Fibroblast of skin of left quadriceps (primary cell): ENCODE results near the gene C9orf57.
A peak's percentile ranks its signal among the peaks of the same experiment; 100 is the strongest.
"Not testable (repeated sequence)": the region's sequence is repeated elsewhere in the genome, so short reads cannot be mapped to it uniquely, and the experiment has no call there.

Source experiments
- DNase-seq, 2 experiments: peaks; one replicate each; pipeline ENCODE4 v3.0.0-alpha.2; 2013; ENCODE audit warnings: low read depth in 2 of 2

C9orf57 gene

DNA sequence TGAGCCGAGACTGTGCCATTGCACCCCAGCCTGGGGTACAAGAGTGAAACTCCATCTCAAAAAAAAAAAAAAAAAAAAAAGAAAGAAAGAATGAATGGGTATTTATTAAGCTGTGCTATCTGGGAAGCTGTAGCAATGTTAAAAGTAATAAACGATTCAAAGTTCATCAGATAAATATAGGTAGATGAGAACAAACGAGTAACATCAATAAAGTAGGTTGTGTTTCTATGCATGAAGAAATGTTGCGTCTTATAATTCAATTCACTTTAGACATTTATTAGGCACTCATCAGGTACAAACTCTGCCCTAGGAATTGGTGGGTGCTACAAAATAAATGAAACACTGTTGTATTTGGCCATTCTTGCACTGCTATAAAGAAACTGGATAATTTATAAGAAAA lies 36.8 kb downstream of the C9orf57 start:
- no peak for DNase-seq

DNA sequence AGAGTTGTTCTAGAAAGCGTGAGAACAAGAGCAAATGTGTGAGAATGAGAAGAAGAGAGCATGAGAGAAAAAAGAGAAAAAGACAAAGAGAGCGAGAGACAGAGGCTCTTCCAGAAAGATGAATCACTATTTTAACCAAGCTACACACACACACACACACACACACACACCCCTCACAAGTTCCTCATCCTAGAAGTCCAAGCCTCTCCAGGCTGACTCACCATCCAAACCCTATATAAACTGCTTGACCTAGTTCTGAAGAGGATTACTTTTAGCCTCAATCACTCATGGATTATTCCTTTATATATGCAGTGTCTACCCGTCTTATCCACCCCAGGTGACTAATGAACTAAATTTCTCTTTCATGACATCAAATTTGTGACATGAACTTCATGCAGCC lies 37.6 kb downstream of the C9orf57 start:
- DNase-seq: peak; percentile 65 to 69

DNA sequence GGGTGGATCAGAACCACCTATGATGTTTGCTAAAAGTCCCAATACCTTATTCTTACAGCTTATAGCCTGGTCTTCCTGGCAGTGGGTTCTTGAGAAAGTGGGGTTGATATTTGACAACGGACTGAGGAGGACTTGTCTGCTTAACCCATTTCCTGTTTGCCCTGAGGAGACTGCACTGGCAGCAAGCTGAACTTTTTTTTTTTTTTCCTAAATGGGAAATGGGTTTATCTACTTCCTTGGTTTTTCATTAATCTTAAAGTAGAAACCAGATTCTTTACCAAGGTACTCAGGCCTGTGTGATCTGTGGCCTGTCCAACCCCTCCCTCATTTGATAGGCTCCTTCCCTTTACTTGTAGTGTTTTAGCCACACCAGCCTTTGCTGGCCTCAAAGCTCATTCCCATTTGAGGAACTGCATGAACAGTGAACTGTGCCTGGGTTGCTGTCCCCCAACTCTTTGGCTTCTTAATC lies 47.1 kb downstream of the C9orf57 start:
- no peak for DNase-seq

DNA sequence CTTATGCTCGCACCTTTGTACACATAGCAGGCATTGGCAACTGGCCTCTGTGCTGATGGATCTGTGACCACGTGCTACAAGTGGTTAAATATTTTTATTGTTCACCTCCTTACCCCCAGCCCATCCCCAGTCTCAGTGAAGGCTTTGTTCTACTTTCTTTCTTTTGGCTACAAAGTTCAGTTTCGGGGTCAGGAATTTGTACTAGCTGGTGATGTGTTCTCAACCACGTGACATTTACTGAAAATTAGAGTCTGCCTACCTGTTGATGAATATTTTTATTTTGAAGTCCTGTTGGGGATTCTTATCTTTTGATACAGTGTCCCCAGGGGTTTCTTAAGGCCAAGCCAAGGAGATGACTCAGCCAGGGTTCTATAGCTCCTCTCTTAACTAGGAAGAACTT lies 47.8 kb downstream of the C9orf57 start:
- no peak for DNase-seq

DNA sequence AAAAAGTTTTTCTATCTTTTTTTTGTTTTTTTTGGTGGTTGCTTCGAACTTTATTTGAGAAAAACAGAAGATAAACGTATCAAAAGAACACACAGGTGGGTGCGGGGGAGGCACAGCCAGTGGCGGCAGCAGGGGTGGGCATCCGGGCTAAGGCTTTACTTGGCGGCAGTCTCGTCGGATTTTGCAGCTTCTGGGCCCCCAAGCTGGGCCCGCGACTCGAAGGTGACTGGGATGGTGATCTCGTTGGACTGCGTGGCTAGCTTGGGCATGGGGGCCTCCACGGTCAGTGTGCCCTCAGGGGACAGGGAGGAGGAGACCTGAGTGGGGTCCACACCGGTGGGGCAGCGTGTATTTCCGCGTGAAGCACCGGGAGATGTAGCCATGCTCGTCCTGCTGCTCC lies 52.7 kb downstream of the C9orf57 start:
- DNase-seq: not testable (repeated sequence)

DNA sequence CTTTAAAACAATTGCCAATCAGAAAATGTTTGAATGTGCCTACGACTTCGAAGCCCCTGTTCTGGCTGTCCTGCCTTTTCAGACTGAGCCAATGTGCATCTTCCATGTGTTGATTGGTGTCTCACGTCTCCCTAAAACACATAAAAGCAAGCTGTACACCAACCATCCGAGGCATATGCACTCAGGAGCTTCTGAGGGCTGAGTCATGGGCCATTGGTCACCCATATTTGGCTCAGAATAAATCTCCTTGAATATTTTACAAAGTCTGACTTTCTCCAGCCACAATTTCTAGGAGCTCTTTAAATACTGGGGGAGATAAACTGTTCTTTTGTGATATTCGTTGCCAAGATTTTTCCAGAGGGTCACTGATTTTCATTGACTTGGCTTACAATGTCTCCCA lies 53.9 kb downstream of the C9orf57 start:
- no peak for DNase-seq

DNA sequence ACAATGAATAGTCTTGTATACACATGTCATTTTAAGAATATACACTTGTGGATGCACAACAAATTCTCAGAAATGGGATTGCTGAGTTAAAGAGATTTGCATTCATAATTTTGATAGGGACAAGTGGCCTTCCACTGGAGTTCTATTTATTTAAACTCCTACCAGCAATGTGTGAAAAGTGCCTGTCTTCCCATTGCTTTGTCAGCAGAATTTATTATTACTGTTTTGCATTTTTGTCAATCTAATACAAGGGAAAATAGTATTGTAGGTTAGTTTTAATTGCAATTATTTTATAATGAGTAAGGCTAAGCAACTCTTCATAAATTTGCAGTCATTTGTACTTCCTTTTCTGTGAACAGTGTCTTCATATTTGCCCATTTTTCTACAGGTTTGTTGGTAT lies 55.0 kb downstream of the C9orf57 start:
- DNase-seq: no peak
